ENCODE data around the gene ZIC2.
"Not testable (repeated sequence)": the region's sequence is repeated elsewhere in the genome, so short reads cannot be mapped to it uniquely, and the experiment has no call there.

ZIC2 gene

GRCh38 chr13:100032642-100033041, 51.1 kb downstream of the ZIC2 start:
- not testable (repeated sequence) for DNase-seq

- DNase-seq: no peak
Measured at GRCh38 chr13:100035936-100036335, 54.4 kb downstream of the ZIC2 start.
